Measurements from ENCODE around the gene SLC5A9. TPM values are rescaled to one million over a fixed set of nuclear protein-coding genes. Genes with fewer than 3 reads are reported as not detected.

SLC5A9 gene
- total and polyA plus RNA-seq, 10 of the 15 experiments (the other 5 are each of a cell fraction or from before 2014, with no cell fraction given), result 0.03 TPM; not detected in 9

DNA sequence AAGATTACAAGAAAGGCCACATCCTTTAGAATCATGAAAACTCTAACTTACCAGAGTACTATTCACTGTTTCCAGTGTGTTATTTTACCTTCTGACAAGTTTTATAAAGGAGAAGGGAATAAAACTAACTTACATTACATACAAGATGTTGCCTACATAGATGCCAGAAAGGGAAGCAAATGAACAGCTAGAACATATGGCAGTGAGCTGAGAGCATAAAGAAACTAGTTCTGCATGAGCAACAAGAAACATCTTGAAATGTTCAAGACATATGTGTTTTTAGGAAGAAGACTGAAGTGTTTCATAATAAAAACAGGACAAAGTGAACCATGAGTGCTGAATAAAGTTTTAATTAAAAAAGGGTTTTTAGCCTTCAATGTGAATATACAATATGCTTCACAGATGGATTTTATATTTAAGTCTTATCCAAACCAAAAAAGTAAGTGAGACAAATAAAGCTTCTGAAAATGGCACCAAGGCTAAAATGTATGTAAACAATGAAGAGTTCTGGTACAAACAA is 39.4 kb downstream of the SLC5A9 start:
- Histone ChIP-seq H3K4me3 (no peak overlapping the region), H3K9ac (ENCODE audit: control insufficient read depth, insufficient read depth, low read length) (no peak overlapping the region), H3K9me3 (replicated peaks; ENCODE audit: control insufficient read depth, insufficient read depth, low read length) (no peaks in the 10 kb centered on the region), H3K4me1 (ENCODE audit: control insufficient read depth, insufficient read depth, low read length) (no peaks in the 10 kb centered on the region), H3K4me2 (ENCODE audit: control insufficient read depth, insufficient read depth) (no peak overlapping the region), H3K79me2 (ENCODE audit: control insufficient read depth, insufficient read depth, low read length) (no peaks in the 10 kb centered on the region), H4K20me1 (ENCODE audit: control insufficient read depth, insufficient read depth) (no peaks in the 10 kb centered on the region), H3K27ac (ENCODE audit: control insufficient read depth, insufficient read depth) (no peak overlapping the region), H3K36me3 (ENCODE audit: control insufficient read depth in 2 of 2, insufficient read depth in 2 of 2, low read length in 1 of 2) (no peaks in the 10 kb centered on the region), H2AFZ (ENCODE audit: control insufficient read depth, low read depth, low read length) (no peak overlapping the region), H3K27me3 (replicated peaks in 1 of 2; ENCODE audit: control insufficient read depth in 2 of 2, insufficient read depth in 2 of 2, low read length in 1 of 2) (no peaks in the 10 kb centered on the region)
- SMC1A ChIA-PET (ENCODE audit: uncharacterized antibody, unreplicated experiment), result no interaction called here
- RAD21 ChIA-PET (ENCODE audit: unreplicated experiment), result no interaction called here
- CTCF ChIA-PET, result no interaction called here
- FAIRE-seq, result no peak
- no TSS peak for BruUV-seq (replicated peaks)
- no peak for DNase-seq (ENCODE audit: low read depth, low spot score)
- ATAC-seq, result no peak
- TF ChIP-seq, protein P1, sequence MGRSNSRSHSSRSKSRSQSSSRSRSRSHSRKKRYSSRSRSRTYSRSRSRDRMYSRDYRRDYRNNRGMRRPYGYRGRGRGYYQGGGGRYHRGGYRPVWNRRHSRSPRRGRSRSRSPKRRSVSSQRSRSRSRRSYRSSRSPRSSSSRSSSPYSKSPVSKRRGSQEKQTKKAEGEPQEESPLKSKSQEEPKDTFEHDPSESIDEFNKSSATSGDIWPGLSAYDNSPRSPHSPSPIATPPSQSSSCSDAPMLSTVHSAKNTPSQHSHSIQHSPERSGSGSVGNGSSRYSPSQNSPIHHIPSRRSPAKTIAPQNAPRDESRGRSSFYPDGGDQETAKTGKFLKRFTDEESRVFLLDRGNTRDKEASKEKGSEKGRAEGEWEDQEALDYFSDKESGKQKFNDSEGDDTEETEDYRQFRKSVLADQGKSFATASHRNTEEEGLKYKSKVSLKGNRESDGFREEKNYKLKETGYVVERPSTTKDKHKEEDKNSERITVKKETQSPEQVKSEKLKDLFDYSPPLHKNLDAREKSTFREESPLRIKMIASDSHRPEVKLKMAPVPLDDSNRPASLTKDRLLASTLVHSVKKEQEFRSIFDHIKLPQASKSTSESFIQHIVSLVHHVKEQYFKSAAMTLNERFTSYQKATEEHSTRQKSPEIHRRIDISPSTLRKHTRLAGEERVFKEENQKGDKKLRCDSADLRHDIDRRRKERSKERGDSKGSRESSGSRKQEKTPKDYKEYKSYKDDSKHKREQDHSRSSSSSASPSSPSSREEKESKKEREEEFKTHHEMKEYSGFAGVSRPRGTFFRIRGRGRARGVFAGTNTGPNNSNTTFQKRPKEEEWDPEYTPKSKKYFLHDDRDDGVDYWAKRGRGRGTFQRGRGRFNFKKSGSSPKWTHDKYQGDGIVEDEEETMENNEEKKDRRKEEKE (IDR thresholded peaks at IDR 0.05), result no peak
- TF ChIP-seq SRF (IDR thresholded peaks at IDR 0.05; ENCODE audit: low read depth in 2 of 2, low read length in 2 of 2) (no peak), MTA3 (IDR thresholded peaks at IDR 0.05; ENCODE audit: borderline replicate concordance, low read length) (no peak), RELA (IDR thresholded peaks at IDR 0.05; ENCODE audit: borderline replicate concordance, partially characterized antibody) (no peak)
- TF ChIP-seq, protein P2, sequence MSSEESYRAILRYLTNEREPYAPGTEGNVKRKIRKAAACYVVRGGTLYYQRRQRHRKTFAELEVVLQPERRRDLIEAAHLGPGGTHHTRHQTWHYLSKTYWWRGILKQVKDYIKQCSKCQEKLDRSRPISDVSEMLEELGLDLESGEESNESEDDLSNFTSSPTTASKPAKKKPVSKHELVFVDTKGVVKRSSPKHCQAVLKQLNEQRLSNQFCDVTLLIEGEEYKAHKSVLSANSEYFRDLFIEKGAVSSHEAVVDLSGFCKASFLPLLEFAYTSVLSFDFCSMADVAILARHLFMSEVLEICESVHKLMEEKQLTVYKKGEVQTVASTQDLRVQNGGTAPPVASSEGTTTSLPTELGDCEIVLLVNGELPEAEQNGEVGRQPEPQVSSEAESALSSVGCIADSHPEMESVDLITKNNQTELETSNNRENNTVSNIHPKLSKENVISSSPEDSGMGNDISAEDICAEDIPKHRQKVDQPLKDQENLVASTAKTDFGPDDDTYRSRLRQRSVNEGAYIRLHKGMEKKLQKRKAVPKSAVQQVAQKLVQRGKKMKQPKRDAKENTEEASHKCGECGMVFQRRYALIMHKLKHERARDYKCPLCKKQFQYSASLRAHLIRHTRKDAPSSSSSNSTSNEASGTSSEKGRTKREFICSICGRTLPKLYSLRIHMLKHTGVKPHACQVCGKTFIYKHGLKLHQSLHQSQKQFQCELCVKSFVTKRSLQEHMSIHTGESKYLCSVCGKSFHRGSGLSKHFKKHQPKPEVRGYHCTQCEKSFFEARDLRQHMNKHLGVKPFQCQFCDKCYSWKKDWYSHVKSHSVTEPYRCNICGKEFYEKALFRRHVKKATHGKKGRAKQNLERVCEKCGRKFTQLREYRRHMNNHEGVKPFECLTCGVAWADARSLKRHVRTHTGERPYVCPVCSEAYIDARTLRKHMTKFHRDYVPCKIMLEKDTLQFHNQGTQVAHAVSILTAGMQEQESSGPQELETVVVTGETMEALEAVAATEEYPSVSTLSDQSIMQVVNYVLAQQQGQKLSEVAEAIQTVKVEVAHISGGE (CRISPR knock-in tag; IDR thresholded peaks at IDR 0.05), result no peak
- TF ChIP-seq, protein P3, sequence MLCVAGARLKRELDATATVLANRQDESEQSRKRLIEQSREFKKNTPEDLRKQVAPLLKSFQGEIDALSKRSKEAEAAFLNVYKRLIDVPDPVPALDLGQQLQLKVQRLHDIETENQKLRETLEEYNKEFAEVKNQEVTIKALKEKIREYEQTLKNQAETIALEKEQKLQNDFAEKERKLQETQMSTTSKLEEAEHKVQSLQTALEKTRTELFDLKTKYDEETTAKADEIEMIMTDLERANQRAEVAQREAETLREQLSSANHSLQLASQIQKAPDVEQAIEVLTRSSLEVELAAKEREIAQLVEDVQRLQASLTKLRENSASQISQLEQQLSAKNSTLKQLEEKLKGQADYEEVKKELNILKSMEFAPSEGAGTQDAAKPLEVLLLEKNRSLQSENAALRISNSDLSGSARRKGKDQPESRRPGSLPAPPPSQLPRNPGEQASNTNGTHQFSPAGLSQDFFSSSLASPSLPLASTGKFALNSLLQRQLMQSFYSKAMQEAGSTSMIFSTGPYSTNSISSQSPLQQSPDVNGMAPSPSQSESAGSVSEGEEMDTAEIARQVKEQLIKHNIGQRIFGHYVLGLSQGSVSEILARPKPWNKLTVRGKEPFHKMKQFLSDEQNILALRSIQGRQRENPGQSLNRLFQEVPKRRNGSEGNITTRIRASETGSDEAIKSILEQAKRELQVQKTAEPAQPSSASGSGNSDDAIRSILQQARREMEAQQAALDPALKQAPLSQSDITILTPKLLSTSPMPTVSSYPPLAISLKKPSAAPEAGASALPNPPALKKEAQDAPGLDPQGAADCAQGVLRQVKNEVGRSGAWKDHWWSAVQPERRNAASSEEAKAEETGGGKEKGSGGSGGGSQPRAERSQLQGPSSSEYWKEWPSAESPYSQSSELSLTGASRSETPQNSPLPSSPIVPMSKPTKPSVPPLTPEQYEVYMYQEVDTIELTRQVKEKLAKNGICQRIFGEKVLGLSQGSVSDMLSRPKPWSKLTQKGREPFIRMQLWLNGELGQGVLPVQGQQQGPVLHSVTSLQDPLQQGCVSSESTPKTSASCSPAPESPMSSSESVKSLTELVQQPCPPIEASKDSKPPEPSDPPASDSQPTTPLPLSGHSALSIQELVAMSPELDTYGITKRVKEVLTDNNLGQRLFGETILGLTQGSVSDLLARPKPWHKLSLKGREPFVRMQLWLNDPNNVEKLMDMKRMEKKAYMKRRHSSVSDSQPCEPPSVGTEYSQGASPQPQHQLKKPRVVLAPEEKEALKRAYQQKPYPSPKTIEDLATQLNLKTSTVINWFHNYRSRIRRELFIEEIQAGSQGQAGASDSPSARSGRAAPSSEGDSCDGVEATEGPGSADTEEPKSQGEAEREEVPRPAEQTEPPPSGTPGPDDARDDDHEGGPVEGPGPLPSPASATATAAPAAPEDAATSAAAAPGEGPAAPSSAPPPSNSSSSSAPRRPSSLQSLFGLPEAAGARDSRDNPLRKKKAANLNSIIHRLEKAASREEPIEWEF (IDR thresholded peaks at IDR 0.05; ENCODE audit: insufficient replicate concordance, low read depth, low read length), result no peak
- intact Hi-C loops (cut with micrococcal nuclease; ENCODE audit: unreplicated experiment), result no loop called here
- in situ Hi-C loops (cut with MboI), result no loop called here
- POLR2A ChIA-PET, result no interaction called here
